Activated CD4-positive, alpha-beta T cell treated with anti-CD3 and anti-CD28 coated beads for 4 hours (primary cell): Measurements from ENCODE around the gene C1orf50.
"Not testable (repeated sequence)": the region's sequence is repeated elsewhere in the genome, so short reads cannot be mapped to it uniquely, and the experiment has no call there.

Experiments used
- DNase-seq, 2 donors: peaks; one replicate each; pipeline ENCODE4 v3.0.0-alpha.2; 2020

The C1orf50 gene

DNA sequence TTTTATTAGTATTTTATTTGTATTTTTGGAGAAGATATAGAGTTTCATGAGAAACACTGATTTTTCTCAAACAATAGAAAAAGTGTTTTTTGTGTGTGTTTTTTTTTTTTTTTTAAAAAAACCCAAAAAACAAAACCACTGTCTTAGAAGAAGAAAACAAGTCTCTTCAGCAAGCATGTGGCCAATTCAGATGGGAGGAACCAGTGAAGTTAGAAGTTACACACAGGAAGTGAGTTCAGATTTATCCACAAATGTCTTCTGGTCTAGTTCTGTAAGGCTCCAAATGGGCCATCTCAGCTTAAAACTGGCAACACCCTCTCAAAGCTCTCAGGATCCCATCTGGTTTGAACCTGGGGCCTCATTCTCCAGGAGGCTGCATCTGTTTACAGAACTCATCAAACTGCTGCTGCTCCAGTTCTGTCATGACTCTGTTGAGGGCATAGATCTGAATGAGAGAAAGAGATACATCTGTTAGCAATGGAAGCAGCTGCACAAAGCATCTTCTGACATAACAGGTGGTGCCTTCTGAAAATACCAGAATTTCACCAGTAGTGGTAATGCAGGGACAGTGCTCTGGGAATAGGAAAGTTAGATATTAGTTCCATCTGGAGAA is 40.1 kb downstream of the C1orf50 start:
- DNase-seq: no peak

DNA sequence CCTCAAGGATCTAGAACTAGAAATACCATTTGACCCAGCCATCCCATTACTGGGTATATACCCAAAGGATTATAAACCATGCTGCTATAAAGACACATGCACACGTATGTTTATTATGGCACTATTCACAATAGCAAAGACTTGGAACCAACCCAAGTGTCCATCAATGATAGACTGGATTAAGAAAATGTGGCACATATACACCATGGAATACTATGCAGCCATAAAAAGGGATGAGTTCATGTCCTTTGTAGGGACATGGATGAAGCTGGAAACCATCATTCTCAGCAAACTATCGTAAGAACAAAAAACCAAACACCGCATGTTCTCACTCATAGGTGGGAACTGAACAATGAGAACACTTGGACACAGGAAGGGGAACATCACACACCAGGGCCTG is 47.8 kb downstream of the C1orf50 start:
- not testable (repeated sequence) for DNase-seq

DNA sequence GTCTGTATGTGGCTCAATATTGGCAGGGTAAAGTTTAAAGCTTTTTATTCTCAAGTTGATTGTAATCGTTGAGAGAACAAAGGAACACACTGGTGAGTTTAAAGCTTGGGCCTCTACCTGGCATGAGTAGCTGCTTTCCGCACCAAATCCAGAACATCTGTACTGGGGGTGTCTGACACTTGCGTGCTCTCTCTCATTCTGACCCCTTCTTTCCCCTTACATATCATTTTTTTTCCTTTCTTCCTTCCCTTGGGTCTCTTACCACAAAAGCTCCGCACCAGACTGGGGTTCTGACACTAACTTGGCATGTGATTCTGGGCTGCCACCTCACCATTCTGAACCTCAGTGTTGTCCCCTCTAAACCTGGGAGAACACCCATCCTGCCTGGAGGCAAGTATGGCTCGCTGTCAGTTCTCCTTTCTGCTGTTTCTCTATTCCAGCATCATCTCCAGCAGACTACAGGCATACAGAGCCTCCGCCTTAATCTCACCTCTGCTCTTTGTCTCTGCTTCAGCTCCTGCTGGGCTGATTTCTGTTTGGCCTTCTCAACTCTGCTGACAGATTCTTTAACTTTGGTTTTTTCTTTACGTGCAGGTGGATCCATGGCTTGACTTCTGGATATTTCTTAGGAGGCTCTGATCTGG is 49.0 kb downstream of the C1orf50 start:
- peak in 1 of 2 donors; percentile 5 for DNase-seq

DNA sequence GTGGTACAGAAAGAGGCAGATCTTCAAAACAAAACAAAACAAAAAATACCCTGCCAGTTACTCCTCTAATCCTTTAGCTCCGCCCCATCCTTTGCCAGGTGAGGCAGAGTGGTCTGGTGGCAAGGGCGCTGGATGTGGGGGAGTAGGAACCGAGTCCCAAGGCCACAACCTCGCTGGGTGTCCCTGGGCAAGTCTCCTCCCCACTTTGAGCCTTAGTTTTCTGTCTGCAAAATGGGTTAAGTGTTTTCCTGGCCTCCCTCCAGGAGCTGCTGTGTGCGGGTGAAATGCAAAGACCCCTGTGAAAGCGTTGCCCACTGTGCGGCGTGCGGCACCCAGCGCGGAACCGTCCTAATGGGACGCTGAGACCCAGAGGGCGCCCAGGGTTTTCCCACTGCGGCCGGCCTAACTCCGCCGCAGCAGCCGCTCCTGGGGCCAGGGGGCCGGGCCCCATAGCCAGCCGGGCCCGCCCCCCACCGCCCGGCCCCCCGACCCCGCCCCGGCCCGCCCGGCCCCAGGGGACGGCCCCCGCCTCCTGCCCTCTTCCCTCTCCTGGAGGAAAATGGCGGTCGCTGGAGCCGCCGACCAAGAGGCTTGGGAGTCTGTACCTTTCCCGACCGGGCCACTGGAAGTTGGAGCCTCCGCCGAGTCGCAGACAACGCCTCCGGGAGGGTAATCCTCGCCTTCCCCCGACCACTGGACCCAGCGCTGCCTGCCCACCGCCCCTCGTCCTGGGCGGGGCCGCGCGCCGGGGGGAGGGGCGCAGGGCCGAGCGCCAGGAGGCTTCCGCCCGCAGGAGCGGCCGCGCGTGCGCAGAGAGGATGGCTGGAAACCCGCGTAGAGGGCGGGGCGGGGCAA is 49.8 kb downstream of the C1orf50 start, which contains the start of the genes ERMAP and SVBP:
Gene ERMAP (plus strand): TSS at position 538 of the 855 bp plus-strand sequence. CDS start 13,327 bp downstream, outside the sequence.
Gene SVBP (minus strand): TSS at position 813 of the 855 bp plus-strand sequence. CDS start 853 bp downstream, outside the sequence.
- peak; percentile 95 to 96 for DNase-seq

DNA sequence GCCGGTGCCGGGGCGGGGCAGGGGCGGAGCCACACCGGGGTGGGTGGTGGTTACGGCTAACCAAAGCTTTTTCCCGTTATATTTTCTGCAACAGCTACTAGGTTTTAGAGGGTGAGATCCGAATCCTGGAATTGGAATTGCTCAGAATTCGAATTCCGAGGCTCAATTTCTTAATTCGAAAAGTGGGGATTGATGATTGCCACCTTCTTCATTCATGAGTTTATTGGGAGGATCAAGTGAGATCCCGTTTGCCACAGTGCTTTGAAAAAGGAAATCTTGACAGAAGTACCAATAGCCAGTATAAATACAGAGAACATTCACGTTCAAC is 50.4 kb downstream of the C1orf50 start:
- DNase-seq: no peak

DNA sequence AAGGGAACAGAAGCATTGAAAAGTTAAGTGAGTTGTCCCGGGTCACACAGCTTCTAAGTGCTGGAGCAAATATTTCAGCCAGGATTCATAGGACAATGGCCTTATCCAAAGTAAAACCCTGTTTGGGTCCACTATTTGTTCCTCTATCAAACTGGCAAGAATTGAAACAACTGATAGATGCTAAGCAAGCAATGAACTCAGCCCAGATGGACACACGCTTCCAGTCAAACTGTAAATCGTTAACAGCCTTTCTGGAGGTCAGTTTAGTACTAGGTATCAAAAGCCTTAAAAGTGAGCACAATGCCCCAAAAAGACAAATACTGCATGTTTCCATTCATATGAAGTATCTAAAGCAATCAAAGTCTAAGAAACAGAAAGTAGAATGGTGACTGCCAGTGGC is 50.9 kb downstream of the C1orf50 start:
- DNase-seq: no peak

DNA sequence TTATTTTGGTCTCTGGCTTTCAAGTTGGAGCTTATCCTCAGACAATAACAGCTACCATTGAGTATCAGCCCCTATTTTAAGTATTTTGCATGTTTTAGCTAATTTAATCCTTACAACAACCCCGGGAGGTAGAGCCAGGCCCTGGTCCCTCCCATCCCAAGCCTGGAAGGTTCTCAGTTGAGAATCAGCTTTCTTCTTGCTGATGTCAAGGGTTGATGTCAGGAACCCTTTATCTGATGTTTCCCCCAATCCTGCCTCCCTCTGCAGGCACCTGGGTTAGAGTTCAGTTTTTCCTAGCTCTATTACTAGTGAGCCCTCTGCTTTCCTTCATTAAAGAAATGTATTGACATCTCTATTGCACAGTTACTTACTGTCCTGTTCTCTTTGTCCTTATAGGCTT is 53.8 kb downstream of the C1orf50 start:
- DNase-seq: no peak

DNA sequence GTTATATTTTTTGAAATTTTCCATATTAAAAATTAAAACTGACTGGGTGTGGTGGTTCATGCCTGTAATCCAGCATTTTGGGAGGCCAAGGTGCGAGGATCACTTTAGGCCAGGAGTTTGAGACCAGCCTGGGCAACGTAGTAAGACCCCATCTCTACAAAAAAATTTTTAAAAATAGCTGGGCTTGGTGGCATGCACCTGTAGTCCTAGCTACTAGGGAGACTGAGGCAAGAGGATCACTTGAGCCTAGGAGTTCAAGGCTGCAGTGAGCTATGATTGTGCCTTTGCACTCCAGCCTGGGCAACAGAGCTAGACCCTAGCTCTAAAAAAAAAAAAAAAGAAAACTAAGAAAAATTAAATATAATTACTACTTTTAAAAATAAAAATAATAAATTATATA is 54.6 kb downstream of the C1orf50 start:
- no peak for DNase-seq

DNA sequence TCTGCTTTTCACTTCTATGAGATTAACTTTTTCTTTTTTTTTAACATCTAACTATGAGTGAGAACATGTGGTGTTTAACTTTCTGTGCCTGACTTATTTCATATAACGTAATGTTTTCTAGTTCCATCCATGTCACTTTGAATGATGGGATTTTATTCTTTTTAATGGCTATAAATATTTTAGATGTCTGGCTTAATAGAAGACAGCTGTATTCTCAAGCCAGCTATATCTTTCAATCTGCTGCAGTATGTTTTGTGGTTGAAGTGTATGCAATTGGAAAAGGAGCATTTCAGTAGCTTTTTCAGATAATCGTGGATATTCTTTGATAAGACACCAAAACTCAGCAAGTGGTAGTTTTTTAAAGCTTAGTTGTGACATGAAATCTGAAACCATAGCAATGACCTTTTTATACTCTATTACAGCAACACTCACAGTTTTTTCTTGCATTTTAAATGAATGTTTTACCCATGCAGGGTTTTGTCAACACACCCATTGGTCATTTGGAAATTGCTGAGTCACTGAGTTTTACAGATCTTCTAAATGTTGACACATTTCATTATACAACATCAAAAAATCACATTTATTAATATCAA is 55.8 kb downstream of the C1orf50 start:
- no peak for DNase-seq

DNA sequence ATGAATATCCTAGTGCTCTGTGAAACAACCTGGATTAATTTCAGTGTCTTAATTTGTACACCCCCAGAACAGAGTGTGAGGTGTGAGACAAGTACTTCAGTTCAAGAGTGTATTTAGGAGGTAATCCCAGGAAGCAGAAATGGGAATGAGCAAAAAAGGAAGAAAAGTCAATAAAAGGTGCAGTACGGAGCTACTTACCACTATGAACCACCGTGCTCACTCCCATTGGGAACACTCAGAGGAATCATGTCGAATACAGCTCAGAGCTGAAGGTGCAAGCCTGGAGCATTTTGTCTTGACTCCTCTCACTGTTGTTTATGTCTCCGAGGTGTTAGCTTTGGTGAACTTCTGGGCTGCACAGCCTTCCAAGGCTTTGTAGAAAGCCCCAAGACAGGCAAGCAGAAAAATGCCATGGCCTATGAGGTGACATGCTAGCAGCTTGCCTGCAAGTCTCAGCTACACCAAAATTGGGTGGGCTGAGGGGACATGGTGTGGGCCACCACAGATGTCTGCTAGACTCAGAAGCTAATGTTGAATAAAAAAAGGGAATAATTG is 57.5 kb downstream of the C1orf50 start:
- DNase-seq: no peak

DNA sequence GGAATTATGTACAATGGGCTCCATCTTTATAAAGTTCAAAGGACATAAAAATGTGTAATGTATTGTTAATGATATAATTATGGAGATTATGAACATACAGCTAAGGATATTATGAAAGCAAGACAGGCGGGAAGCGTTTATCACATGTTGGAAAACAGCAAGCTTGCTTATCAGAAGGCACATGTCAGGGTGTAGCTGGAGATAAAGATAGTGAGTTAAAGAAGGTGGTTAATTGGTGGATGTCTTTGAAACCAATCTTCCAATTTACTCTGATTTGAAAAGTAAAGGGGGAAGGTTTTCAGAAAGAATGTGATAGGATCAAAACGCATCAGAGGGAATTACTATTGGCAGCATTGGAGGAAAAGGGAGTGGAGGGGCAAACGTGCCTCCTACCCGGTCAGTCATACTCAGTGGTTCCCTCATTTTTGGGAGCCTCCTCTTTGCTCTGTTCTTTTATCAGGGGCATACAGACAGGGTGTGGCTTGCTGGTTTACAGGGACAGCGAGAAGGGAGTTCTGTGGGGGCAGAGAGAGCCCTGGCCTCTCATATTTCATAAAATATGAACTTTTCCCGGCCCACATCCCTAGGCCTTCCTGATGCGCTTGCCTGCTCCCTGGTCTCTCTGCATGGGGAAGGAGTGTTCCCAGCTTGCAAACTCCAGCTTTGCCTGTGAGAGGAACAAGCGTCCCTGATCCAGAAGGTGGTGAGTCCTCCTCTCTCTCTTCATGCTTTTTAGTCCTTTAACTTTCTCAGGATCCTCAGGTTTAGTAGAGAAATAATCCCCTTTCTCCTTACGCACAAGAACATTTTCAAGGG is 58.2 kb downstream of the C1orf50 start:
- DNase-seq: no peak
